ENCODE data around the gene VSIR.

GRCh38 chr10:71767420-71768035, 5.8 kb downstream of the VSIR start:
- TF ChIP-seq ZNF274 (IDR thresholded peaks at IDR 0.05; ENCODE audit: insufficient read depth, insufficient read length) (no peak), CTCF (IDR thresholded peaks at IDR 0.05 in 2 of 3, conservative IDR thresholded peaks at IDR 0.05 in 1 of 3; ENCODE audit: control insufficient read depth in 2 of 3, extremely low read depth in 1 of 3, insufficient read depth in 1 of 3, low read depth in 3 of 3, low read length in 3 of 3) (no peak)
